Fibroblast of skin of left biceps (primary cell): ENCODE measurements around the gene WASHC1.
"Not testable (repeated sequence)": the region's sequence is repeated elsewhere in the genome, so short reads cannot be mapped to it uniquely, and the experiment has no call there.

Experiments
- DNase-seq, 2 experiments: peaks; one replicate each; pipeline ENCODE4 v3.0.0-alpha.2; 2013; ENCODE audit warnings: low read depth in 2 of 2

The WASHC1 gene

GRCh38 chr9:14129-14809 is 15.0 kb downstream of the WASHC1 start:
- not testable (repeated sequence) for DNase-seq

- DNase-seq = not testable (repeated sequence)
These were observed 18.1 kb downstream of the WASHC1 start for GRCh38 chr9:11206-11605.

GRCh38 chr9:10653-11053 is 18.6 kb downstream of the WASHC1 start:
- DNase-seq = not testable (repeated sequence)

- DNase-seq = not testable (repeated sequence)
These were observed 19.0 kb downstream of the WASHC1 start for GRCh38 chr9:10207-10606.
